GM23338 (cell line): ENCODE results near the gene LMO7.

Source experiments
- CTCF ChIP-seq, 2 experiments: fragments of 200-600 bp in 1 of 2; sonication (generic) in 1 of 2; conservative IDR thresholded peaks; 2 replicates each; pipeline versions ENCODE4 v1.5.1 to v1.6.1; 2016 to 2017; ENCODE audit warnings: antibody characterized with exemption in 2 of 2, low read depth in 2 of 2, mild to moderate bottlenecking in 2 of 2, moderate library complexity in 1 of 2
- EZH2phosphoT487 ChIP-seq: fragments of 200-600 bp; sonication (generic); IDR thresholded peaks from one replicate; pipeline ENCODE4 v1.8.1; 2018; ENCODE audit warnings: antibody characterized with exemption; ENCODE audit not compliant: unreplicated experiment
- REST ChIP-seq: IDR thresholded peaks from one replicate; pipeline ENCODE4 v1.6.1; 2018; ENCODE audit warnings: antibody characterized with exemption; ENCODE audit not compliant: unreplicated experiment

GRCh38 chr13:75752826-75753225 lies 116.7 kb downstream of the LMO7 start:
- no peak for TF ChIP-seq EZH2phosphoT487
- TF ChIP-seq REST: no peak
- TF ChIP-seq CTCF (conservative IDR thresholded peaks at IDR 0.05; ENCODE audit: low read depth in 2 of 2): no peak
